IPS DF 6.9 (cell line): ENCODE data around the gene ARHGAP45.

Source experiments
- DNase-seq: peaks from one replicate; pipeline ENCODE4 v3.0.0-alpha.2; 2013; ENCODE audit warnings: low read depth, low spot score
- H3K27ac ChIP-seq: one replicate; pipeline ENCODE4 v1.5.1; 2013; ENCODE audit warnings: low read length, control low read depth
- H3K27me3 ChIP-seq: 2 replicates; pipeline ENCODE4 v1.6.1; 2013; ENCODE audit warnings: mild to moderate bottlenecking, low read length; ENCODE audit not compliant: control insufficient read depth, insufficient read depth
- H3K36me3 ChIP-seq: 2 replicates; pipeline ENCODE4 v1.6.1; 2013; ENCODE audit warnings: low read length; ENCODE audit not compliant: control insufficient read depth, insufficient read depth
- H3K4me1 ChIP-seq: 2 replicates; pipeline ENCODE4 v1.6.1; 2013; ENCODE audit warnings: low read length; ENCODE audit not compliant: control insufficient read depth, insufficient read depth
- H3K4me3 ChIP-seq: 2 replicates; pipeline ENCODE4 v1.5.1; 2013; ENCODE audit warnings: mild to moderate bottlenecking, low read length
- H3K9me3 ChIP-seq: 2 replicates; pipeline ENCODE4 v1.6.1; 2013; ENCODE audit warnings: low read length, inconsistent platforms; ENCODE audit not compliant: control insufficient read depth, insufficient read depth
- WGBS: extraction: QIAGEN DNeasy Blood & Tissue Kit; methylation state at CpG from one replicate; pipeline ENCODE4 v1.1.7; 2013; ENCODE audit warnings: mixed read lengths, missing lambda C conversion rate; ENCODE audit not compliant: insufficient read length, insufficient coverage; 5-methylcytosine and 5-hydroxymethylcytosine counted together

Gene ARHGAP45

DNA sequence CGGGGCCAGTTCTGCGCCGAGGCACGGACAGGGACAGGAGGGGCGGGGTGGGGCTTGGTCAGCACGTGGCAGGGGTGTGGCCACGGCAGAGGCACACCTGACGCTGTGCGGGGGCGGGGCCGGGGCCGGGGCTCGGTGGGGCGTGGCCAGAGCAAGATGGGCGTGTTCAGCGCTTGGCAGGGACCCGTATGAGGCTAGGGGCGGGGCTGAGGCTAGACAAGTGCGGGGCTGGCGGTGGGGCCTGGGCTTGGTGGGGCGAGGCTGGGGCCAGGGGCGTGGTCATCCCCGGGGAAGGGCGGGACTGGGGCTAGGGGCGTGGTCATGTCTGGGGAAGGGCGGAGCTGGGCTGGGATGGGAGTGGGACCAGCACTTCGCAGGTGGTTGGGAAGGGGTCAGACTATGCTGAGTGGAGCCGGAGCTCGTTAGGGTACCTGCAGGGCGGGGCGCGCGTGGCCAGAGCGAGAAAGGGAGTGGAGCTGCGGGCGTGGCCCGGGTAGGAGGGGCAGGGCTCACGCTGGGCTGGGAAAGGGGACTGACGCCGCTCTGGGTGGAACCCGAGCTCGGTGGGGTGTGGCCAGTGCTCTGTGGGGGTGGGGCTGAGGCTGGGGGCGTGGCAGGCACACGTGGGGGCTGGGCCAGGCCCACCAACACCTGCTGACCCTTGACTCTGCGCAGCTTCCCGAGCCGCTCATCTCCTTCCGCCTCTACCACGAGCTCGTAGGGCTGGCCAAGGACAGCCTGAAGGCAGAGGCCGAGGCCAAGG, 15.4 kb downstream of the ARHGAP45 start:
- no peaks in the 10 kb centered on the region for H3K27me3 ChIP-seq
- peaks cover 23% of the 10 kb centered on the region for H3K36me3 ChIP-seq
- no CpG with 5 or more reads among the region's 51 CpGs for WGBS
- DNase-seq: no peak
- H3K4me3 ChIP-seq: peak overlapping the region; percentile 46; the same call in 1 of the 2 replicates
- no peaks in the 10 kb centered on the region for H3K9me3 ChIP-seq
- peaks cover 8% of the 10 kb centered on the region for H3K4me1 ChIP-seq
- H3K27ac ChIP-seq: no peak overlapping the region

DNA sequence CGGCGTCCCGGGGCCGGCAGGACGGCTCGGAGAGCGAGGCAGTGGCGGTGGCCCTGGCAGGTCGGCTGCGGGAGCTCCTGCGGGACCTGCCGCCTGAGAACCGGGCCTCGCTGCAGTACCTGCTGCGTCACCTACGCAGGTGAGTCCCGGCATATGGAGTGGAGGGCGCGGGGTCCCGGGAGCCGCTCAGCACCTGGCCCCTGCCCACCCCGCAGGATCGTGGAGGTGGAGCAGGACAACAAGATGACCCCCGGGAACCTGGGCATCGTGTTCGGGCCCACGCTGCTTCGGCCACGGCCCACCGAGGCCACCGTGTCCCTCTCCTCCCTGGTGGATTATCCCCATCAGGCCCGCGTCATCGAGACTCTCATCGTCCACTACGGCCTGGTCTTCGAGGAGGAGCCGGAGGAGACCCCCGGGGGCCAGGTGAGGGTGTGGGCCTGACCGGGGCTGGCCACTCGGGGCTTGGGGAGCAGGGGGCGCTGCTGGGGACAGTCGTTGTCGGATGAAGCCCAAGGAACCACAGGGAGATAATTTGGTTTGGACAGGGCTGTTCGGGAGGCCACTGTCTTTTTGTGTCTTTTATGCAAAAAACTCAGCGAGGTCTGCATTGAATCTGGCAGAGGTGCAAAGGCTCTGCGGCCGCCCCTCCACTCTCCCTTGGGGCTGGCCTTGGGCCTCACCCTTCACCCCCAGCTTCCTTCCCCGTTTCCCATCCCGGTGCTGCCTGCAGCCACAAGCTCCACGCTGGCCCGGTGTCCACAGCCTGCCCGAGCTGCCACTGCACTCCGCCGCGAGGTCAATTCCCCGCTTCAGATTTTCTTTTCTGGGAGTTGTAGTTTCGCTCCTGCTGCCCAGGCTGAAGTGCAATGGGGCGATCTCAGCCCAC, 16.2 kb downstream of the ARHGAP45 start:
- Histone ChIP-seq H3K27me3 (no peaks in the 10 kb centered on the region), H3K4me1 (peaks cover 8% of the 10 kb centered on the region), H3K27ac (no peak overlapping the region), H3K4me3 (no peak overlapping the region; the same call in 1 of the 2 replicates), H3K9me3 (no peaks in the 10 kb centered on the region), H3K36me3 (peaks cover 25% of the 10 kb centered on the region)
- no peak for DNase-seq
- WGBS: no CpG with 5 or more reads among the region's 59 CpGs

DNA sequence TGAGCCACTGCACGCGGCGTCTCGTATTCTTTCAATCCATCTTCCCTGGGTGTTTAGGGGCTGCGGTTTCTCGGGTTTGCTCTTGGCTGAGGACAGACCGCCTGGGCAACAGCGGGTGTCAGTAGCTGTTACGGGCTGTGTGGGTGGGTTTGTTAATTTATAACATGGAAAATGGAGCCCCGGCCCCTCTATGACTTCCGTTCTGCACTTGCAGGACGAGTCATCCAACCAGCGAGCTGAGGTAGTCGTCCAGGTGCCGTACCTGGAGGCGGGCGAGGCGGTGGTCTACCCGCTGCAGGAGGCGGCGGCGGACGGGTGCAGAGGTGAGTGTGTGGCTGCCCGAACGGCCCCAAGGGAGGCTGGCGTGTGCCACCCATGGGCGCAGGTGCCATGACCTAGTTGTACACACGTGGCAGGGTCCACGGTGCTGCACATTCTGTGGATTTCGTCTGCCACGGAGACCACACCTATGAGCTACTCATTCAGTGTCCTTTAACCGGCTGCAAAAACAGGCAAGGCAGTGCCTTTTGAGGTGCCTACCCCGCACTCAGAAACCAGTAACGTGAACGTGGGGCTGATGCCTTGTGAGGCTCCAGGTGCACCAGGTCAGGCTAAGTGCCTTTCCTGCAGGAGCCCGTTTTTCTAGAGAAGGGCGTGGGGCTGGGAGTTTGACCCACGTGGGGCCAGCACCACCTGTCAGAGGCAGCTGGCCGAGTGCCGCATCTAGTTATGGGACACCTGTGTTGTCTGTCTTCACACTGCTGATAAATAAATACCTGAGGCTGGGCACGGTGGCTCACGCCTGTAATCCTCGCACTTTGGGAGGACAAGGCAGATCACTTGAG, 17.3 kb downstream of the ARHGAP45 start:
- H3K9me3 ChIP-seq: no peaks in the 10 kb centered on the region
- no peak overlapping the region for H3K4me3 ChIP-seq
- H3K27me3 ChIP-seq: no peaks in the 10 kb centered on the region
- H3K36me3 ChIP-seq: peaks cover 33% of the 10 kb centered on the region
- WGBS: no CpG with 5 or more reads among the region's 43 CpGs
- peaks cover 8% of the 10 kb centered on the region for H3K4me1 ChIP-seq
- H3K27ac ChIP-seq: no peak overlapping the region
- DNase-seq: no peak

DNA sequence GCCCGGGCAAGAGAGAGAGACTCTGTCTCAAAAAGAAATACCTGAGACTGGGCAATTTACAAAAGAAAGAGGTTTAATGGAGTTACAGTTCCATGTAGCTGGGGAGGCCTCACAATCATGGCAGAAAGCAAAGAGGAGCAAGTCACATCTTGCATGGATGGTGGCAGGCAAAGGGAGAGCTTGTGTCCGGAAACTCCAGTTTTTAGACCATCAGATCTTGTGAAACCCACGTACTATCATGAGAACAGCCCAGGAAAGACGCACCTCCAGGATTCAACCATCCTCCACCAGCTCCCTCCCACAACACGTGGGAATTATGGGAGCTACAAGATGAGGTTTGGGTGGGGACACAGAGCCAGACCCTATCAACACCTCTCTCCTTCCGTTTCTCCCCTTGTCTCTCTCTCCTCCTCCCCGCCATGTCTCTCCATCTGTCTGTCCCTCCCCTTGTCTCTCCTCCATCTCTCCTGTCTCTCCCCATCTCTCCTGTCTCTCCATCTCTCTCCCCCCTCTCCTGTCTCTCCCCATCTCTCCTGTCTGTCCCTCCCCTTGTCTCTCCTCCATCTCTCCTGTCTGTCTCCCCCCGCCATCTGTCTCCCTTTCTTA, 18.2 kb downstream of the ARHGAP45 start:
- Histone ChIP-seq H3K27me3 (no peaks in the 10 kb centered on the region), H3K36me3 (peaks cover 28% of the 10 kb centered on the region), H3K4me3 (no peak overlapping the region), H3K4me1 (peaks cover 8% of the 10 kb centered on the region), H3K9me3 (no peaks in the 10 kb centered on the region), H3K27ac (no peak overlapping the region)
- no peak for DNase-seq
- no CpG with 5 or more reads among the region's 8 CpGs for WGBS

DNA sequence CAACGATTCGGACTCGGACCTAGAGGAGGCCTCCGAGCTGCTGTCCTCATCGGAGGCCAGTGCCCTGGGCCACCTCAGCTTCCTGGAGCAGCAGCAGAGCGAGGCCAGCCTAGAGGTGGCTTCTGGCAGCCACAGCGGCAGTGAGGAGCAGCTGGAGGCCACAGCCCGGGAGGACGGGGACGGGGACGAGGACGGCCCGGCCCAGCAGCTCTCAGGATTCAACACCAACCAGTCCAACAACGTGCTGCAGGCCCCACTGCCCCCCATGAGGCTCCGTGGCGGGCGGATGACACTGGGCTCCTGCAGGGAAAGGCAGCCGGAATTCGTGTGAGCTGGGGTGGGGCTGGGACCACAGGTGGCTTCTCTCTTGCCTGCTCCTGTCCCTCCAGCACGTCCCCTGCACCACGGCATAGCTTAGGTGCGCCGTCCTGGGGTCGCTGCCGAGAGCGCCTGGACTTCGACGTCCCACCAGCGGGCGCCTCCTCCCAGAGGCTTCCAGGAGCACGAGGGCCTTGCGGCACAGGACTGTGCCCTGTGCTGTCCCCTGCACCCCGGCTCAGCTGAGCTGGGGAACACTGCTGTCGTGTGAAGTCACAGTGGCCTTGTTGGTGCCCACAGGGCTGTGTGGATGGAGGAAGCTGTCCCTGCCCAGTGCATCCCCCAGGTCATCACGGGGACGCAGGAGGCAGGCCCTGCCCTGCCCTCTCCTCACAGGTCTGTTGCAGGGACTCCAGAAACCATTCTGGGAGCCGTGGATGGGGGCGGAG, 18.9 kb downstream of the ARHGAP45 start:
- H3K4me1 ChIP-seq: peaks cover 8% of the 10 kb centered on the region
- no peak for DNase-seq
- H3K36me3 ChIP-seq: peaks cover 21% of the 10 kb centered on the region
- no peaks in the 10 kb centered on the region for H3K27me3 ChIP-seq
- H3K27ac ChIP-seq: no peak overlapping the region
- no peak overlapping the region for H3K4me3 ChIP-seq
- no peaks in the 10 kb centered on the region for H3K9me3 ChIP-seq
- WGBS: no CpG with 5 or more reads among the region's 38 CpGs

DNA sequence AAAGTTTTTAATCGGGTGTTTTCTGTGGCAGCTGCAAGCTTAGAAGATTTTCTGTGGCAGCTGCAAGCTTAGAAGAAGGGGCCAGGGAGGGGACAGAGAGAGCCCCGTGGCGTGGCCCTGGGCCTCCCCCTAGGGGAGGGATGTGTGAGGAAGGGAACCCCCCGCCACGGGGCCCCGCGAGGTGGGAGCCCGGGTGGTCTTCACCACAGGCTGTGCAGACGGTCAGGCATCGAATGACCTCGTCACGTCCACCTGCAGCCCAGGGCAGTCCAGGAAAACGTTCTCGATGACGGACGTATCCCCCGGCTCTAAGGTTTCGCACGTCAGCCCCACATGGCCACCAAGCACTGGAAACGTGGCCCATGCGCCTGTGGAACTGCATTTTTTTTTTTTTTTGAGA, 19.6 kb downstream of the ARHGAP45 start:
- H3K4me1 ChIP-seq: peaks cover 6% of the 10 kb centered on the region
- no peak overlapping the region for H3K4me3 ChIP-seq
- H3K27me3 ChIP-seq: no peaks in the 10 kb centered on the region
- no peak for DNase-seq
- peaks cover 28% of the 10 kb centered on the region for H3K36me3 ChIP-seq
- H3K9me3 ChIP-seq: no peaks in the 10 kb centered on the region
- no peak overlapping the region for H3K27ac ChIP-seq
- WGBS: no CpG with 5 or more reads among the region's 21 CpGs

DNA sequence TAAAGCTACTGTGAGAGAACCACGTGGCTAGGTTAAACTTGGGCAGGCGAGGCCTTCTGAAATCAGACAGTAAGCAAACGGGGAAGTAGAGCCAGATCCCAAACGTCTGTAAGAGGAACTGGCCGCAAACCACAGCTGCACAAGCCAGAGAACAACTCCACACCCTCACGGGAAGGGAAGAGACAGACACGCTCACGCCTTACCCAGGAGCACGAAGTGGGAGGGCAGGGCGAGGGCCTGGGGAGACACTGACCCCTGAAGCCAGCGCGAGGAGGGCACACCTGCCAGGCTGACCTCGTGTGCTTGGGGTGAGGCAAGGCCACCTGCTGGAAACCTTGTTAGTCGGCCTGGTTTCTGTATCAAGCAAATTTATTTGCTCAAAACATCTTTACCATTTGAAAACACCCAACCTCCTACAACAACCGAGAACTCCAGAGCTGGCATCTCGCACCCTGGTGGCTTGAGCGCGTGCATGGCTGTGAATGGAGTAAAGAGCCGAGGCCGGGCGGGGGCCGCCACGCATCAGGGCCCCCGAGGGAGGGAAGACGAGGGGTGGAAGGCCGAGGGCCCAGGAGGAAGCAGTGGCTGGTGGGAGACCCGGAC, 20.9 kb downstream of the ARHGAP45 start:
- DNase-seq: no peak
- no CpG with 5 or more reads among the region's 27 CpGs for WGBS
- Histone ChIP-seq H3K4me3 (no peak overlapping the region), H3K4me1 (0 out of 2 replicates have a peak, but pooled peaks cover under 1% of the 10 kb centered on the region), H3K9me3 (no peaks in the 10 kb centered on the region), H3K27me3 (no peaks in the 10 kb centered on the region), H3K36me3 (peaks cover 31% of the 10 kb centered on the region), H3K27ac (no peak overlapping the region)

DNA sequence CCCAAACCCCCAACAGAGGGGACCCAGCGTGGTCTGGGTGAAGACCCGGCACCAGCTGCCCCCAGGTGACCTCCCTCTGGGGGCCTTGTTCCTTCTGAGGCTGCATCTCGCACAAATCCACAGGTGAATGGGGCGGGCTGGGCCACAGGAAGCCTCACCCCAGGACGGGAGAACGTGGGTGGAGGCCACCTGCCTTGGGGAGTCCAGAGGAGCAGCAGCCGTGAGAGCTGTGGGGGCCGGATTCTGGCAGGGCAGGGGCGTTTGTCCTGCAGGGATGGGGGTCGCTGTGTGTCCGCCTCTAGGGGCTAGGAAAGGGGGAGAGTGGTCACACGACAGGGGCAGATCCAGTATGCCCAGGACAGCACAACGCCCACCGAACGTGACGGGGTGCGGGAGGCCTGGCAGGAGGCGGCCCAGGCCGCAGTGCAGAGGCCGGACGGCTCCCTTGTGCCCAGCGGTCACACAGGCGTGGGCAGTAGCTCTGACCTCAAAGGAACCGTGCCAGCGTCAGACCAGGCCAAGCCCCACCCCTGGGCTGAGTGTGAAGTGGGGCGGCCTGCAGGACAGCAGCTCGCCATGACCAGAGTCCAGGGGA, 21.5 kb downstream of the ARHGAP45 start:
- no peaks in the 10 kb centered on the region for H3K4me1 ChIP-seq
- H3K27me3 ChIP-seq: no peaks in the 10 kb centered on the region
- DNase-seq: no peak
- H3K36me3 ChIP-seq: peaks cover 31% of the 10 kb centered on the region
- no peak overlapping the region for H3K4me3 ChIP-seq
- no peak overlapping the region for H3K27ac ChIP-seq
- H3K9me3 ChIP-seq: no peaks in the 10 kb centered on the region
- WGBS: no CpG with 5 or more reads among the region's 27 CpGs
